H1 (cell line): Measurements from ENCODE around the gene L3MBTL2. TPM values are rescaled to one million over a fixed set of nuclear protein-coding genes. Genes with fewer than 3 reads are reported as not detected.

ENCODE experiments used
- ATF3 ChIP-seq: IDR thresholded peaks from 2 replicates; pipeline ENCODE4 v1.6.1; 2011; ENCODE audit warnings: low read depth, mild to moderate bottlenecking, low read length; ENCODE audit not compliant: insufficient read depth
- BCL11A ChIP-seq, 2 experiments: IDR thresholded peaks; one replicate each; pipeline ENCODE4 v1.6.1; 2011; ENCODE audit warnings: low read depth in 2 of 2, low read length in 2 of 2, mild to moderate bottlenecking in 2 of 2
- RBBP5 ChIP-seq: IDR thresholded peaks from 2 replicates; pipeline ENCODE4 v1.7.1; 2012; ENCODE audit warnings: low read depth, mild to moderate bottlenecking, inconsistent platforms, low read length, moderate library complexity, borderline replicate concordance
- polyA plus RNA-seq, 7 experiments: library from polyadenylated mRNA; depleted of rRNA in 3 of 7; stranded (reverse) in 5 of 7; unstranded in 2 of 7; fragments of >200 nt in 5 of 7; fragments of 200-250 nt in 2 of 7; gene quantifications; 1 replicate in 5 of 7; 2 replicates in 1 of 7; 4 replicates in 1 of 7; pipeline versions ENCODE4 v1.2.1 to v1.2.3, GENCODE V29; 2011 to 2013; ENCODE audit warnings: missing spikeins in 2 of 7, mixed read lengths in 2 of 7
- total RNA-seq: library from RNA; stranded (reverse); fragmentation: NEBNext Ultra II Directional; extraction: Animal tissue kit (Norgen Biotek cat#: 25700); gene quantifications from 2 replicates; pipeline ENCODE4 v1.2.1, GENCODE V29; 2021

L3MBTL2 gene
- total and polyA plus RNA-seq, 2 of the 8 experiments (the other 6 are each of a cell fraction or from before 2014, with no cell fraction given), result 23.9 to 24.9 TPM

- TF ChIP-seq RBBP5 (no peak), ATF3 (no peak), BCL11A (IDR thresholded peaks at IDR 0.05; ENCODE audit: low read depth in 2 of 2, low read length in 2 of 2) (no peak)
Observed at GRCh38 chr22:41171996-41172395, 33.1 kb upstream of the L3MBTL2 start (continued).
